HG03159 (cell line): Measurements from ENCODE around the gene ALK.

Source experiments
- ATAC-seq: cut with Tn5 transposase; IDR thresholded peaks from one replicate; pipeline ENCODE4 v1.9.1; 2021; ENCODE audit warnings: mild to moderate bottlenecking, moderate library complexity; ENCODE audit not compliant: unreplicated experiment

ALK gene

DNA sequence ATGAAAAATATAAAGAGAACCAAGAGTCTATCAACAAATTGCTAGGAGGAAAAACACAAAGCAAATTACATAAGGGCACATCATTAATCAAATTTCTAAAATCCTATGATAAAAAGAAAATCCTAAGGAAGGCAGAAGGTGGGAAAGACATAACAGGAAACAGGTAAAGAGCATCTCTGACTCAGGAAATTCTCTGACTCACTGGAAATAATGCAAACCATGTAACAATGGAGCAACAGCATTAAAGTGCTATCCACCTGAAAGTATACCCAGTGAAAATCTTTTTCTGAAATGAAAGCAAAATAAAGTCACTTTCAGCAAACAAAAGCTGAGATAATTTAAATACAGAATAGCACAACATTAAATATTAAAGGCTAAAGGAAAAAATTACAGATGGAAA lies 10.9 kb downstream of the ALK start:
- no peak for ATAC-seq

DNA sequence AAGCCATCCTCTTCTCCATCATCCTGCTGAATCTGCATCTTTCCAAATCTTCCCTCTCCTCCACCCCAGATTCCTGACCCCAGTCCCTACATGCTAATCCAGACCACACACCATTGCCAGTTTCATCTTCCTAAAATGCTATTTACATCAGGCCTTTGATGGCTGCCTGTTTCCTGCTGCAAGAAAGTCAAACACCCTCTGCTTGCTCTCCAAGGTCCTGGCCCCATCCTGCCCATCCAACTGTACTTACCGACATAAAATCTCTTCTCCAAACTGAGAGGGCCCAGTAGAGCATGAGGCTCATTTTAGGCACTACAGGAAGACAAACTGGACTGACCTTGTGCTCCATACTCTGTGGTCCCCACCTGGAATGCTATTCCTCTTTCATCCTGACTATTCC lies 19.0 kb downstream of the ALK start:
- no peak for ATAC-seq

DNA sequence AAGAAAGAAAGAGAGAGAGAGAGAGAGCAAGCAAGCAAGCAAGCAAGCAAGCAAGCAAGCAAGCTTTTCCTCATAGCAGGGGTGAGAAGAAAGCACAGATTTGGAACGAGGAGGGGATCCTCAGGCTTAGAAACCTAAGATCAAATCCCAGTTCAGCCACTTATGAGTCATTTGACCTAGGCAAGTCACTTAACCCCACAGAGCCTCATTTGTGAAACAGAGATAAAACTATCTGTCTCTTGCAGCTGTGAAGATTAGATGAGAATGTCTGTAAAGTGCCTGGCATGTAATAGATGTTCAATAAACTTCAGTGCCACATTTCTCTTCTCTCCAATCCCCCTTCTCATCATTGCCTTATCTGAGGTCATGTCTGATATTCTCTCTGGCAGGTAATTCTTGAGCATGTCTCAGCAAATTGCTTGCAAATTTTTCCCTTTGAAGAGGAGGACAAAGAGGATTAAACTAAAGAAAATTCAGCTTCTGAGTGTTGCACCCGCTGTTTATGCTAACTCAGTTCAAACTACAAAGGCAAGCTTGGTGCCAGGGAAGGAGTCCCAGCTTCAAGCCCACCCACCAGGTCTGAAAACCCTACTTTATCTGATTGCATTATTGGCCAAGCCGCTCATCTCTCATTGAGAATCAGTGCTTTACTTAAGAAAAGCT lies 20.3 kb downstream of the ALK start:
- no peak for ATAC-seq

DNA sequence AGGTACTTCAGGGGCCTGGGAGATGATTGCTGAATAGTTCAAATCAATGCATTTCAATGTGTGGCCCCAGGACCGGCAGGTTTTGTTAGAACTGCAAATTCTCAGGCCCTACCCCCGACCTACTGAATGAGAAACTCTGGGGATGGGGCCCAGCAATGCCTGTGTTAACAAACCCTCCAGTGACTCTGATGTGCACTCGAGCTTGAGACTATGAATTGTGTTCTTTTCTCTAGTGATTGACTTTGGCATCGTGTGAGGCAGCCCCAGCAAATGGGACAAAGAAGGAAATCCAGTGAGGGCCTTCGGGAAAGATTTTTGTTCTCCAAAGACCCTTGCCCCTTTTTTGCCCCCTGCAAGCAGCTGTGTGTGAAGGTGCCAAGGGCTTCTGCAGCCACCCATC lies 22.4 kb downstream of the ALK start:
- no peak for ATAC-seq

DNA sequence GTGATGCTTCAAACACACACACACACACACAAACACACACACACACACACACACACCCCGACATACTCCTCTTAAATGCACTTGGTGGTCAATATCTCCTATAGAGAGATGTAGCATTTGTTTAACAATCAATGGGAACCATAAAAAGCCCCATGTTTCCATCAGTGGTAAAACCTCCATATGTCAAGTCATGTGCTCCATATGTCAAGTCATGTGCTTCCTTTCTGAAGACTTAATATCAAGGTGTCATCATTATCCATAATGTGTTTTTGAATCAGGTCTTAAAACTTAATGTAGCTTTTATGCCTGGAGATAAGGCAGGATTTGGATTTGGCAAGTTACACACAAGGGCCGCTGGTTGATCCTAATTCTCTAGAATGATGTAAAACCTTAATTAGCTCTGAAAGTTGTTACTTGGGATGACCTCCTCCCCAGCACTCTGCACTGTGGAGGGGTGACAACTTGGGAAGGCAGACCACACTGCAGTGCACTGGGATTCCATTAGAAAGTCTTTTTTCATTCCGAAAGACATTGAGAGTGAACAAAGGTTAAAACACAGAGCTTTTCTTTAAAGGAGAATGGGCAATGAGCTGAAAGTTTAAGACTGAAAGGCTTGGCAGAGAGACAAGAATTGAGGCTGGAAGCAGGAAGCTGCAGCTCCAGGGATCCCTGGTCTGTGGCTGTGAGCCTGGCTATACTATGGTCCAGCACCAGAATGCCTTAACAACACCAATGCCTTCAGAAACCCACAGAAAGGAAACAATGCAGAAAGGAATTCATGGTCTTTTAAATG lies 26.4 kb downstream of the ALK start:
- ATAC-seq, result no peak

- no peak for ATAC-seq
Observed at GRCh38 chr2:29892585-29893259, 28.7 kb downstream of the ALK start.

GRCh38 chr2:29881089-29881730 lies 40.2 kb downstream of the ALK start:
- ATAC-seq, result no peak

DNA sequence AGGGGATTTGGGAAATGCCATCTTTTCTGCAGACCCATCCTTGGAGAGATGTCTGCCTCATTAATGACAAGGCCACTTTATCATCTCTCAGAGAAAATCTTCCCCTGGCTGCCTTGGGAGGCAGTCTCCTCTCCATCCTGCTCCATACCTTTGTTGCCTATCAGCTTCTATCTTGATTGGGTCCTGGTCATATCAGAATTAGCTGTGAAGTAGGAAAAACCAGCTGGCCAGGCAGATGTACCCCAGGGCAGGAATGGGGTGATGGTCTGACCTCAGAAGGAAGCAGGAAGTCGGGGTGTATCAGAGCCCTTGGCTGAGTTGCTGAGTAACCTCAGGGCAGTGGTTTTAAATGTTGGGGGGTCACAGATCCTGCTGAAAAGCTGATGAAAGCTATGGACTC lies 41.3 kb downstream of the ALK start:
- no peak for ATAC-seq

GRCh38 chr2:29879456-29879855 lies 41.9 kb downstream of the ALK start:
- no peak for ATAC-seq

DNA sequence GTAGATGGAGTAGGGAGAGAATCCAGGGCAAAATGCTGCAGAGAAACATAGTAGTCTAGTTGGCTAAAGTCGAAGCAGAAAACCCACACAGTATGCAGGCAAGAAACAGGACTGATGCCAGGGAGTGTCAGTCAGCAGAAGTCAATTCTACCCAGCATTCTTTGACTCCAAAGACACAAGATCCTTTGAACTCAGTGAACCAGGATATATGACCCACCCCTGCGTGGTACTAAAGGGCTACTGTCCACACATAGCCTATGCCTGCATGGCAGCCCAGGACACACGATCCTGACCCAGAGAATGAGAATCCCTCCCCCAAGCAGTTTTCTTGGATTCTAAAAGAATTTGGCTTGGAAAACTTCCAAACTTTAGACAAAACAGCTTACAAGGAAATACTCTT lies 42.5 kb downstream of the ALK start:
- ATAC-seq, result no peak

DNA sequence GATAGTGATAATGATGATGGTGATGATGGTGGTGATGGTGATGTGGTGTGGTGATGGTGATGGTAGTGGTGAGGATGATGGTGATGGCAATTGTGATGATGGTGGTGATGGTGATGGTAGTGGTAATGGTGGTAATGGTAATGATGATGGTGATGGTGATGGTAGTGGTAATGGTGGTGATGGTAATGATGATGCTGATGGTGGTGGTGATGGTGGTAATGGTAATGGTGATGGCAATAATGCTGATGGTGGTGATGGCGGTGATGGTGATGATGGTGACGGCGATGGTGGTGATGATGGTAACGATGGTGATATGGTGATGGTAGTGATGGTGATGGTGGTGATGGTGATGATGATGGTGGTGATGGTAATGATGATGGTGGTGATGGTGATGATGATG lies 45.0 kb downstream of the ALK start:
- ATAC-seq, result no peak

GRCh38 chr2:29874745-29875144 lies 46.6 kb downstream of the ALK start:
- ATAC-seq, result no peak

DNA sequence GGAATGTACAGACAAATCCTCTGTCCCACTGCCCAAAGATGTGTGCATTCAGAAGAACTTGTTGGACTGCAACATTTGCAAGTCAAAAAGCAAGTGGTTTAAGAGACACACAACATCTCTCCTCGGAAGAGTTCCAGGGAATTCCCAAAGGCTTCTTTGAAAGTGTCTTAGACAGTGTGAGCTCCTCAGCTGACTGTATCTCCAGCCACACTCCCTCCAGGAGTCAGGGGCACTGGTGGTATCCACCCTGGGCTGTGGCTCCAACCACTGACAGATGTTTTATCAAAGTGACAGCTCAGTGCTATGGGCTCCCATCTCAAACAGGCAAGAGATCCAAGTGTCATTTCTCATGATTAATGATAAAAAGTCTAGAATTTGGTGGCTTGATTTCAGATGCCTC lies 48.5 kb downstream of the ALK start:
- ATAC-seq, result no peak

GRCh38 chr2:29871541-29871940 lies 49.8 kb downstream of the ALK start:
- ATAC-seq, result no peak

DNA sequence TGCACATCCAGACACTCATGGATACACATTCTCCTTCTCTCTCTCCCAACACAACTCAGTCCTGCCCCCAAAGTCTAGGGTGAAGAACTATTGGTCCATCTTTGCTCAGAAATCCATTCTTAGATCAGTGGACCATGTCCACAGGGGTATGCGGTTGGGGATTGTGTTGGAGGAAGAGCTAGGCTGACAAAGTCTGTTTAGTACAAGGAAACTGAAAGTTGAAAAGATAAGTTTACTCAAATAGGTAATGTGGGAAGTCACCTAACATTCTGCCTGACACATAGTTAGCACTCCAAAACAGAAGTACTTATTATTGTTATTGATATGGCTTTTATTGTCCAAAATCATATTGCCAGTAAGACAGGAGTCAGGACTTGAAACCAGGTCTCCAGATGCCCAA lies 55.9 kb downstream of the ALK start:
- ATAC-seq, result no peak

DNA sequence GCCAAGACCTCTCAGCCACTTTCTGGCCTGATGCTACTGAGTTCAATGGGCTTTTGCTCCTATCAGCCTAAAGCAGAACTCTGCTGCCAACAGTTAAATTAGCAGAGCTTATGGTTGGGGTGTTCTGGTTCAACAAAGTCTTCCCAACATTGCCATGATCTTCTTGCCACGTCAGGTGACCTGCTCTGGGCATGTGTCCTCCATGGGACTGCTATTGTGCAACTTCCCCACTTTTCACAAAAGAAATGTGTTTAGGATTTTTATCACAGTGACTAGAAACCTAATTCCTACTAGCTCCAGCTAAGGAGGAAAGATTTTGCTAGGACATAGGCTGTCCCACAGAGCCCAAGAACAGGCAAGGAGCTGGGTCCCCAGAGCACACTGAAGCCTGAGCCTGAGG lies 56.4 kb downstream of the ALK start:
- ATAC-seq, result no peak

DNA sequence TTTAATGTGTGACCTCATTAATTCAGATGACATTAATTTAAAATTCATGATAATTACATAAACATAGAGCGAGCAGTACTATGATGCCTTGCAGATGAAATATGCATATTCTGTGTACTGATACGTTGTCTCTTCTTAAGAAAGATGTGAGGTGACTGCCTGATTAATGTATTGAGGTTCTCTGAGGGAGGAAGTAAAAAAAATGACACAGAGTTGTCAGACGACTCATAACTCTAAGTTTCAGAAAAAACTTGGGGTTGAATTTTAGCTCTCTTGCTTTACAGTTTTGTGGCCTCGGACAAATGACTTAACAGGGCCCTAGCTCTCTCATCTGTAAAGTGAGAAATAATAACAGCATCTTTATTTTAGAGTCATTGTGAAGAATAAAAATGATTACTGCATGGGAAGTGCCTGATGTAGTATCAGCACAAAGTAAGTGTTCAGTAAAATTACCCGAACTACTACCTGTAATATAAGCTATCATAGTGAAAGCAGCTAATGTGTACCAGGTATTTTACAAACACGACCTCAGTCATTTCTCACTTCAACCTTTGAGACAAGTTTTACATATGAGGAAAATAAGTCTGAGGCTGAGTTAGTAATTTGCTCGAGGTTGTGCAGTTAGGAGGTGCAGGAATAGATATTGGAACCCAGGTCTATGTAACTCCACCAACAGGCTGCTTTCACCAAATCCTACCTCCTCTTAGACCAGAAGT lies 65.3 kb downstream of the ALK start:
- no peak for ATAC-seq

- ATAC-seq, result no peak
Observed at GRCh38 chr2:29850794-29851193, 70.6 kb downstream of the ALK start.

DNA sequence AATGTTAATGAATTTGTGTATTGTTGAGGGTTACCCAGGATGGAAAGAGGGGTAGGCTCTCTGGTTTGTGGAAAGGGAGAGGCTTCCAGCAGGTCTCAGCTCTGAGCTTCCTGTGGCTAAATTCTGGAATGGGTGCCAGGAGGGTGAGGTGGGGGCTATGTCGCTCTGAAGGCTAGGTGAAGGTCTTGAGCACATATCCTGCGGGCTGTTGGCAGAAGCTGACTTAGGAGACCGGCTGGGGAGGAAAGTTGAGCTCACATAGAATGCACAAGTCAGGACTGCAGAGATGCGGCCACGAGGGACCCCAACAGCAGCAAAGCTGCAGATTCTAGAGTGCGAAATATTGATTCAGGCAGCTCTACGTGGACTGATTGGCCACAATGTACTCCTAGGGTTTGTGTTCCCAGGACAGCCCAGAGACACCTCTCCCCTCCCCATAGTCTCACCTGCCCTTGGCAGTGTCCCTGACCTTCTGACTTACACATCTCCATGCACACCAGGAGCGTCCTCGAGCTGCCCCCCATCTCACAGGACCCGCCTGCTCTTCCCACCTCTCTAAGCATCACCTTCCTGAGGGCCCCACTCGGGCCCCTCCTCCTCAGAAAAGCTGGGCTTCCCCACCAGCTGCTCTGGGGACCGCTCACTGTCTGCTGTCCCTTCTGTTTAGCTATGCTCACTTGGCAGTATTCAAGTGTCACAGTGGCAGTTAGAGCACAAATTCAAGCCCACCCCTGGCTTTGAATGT lies 72.6 kb downstream of the ALK start:
- ATAC-seq, result no peak

DNA sequence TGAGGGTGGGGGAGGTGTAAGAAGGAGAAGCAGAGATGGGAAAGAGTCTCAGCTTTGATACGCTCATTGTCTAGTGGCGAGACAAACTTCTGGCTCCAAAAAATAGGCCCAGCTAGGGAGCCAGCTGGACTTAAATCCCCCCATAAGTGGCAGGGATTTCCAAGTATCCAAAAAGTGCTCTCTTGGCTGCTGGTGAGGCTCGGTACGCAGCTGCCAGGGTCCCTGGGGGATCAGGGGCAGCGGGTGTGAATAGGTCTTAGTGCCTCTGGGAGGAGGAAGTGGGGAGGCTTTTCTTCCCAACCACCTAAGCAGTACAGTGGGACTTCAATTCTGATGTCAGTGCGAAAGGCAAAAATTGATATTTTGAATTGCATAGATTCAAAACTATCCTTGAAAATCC lies 73.5 kb downstream of the ALK start:
- ATAC-seq, result no peak
